ENCODE data around the gene OCIAD2.

Gene OCIAD2

GRCh38 chr4:48836658-48837057, 69.9 kb downstream of the OCIAD2 start:
- no peak for TF ChIP-seq CTCF (IDR thresholded peaks at IDR 0.05; ENCODE audit: borderline replicate concordance, insufficient read depth, low read depth, low read length)
- no peak overlapping the region for H3K4me3 ChIP-seq (ENCODE audit: low read depth, low read length)
